ENCODE data around the gene SSTR1.

DNA sequence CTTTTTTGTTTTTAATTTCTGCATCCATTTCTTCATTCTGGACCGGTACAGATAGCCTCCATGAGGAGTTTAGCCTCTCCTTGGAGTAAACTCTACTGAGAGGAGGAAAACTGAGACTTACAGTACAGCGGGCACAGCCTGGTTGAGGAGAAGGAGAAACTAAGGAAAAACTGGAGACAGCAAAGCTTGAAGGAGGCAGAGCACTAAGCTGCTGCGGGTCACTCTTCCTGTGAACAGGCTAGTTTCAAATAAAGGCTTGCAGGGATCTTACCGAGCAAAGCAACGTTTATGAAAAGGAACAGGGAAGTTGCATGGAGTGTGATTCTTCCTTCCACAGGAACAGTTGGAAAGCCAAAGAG, 348 bp upstream of the SSTR1 start:
- no peak for TF ChIP-seq CTCF (IDR thresholded peaks at IDR 0.05; ENCODE audit: insufficient read depth, low read length, poor library complexity, severe bottlenecking)
- no peak for TF ChIP-seq EZH2phosphoT487 (conservative IDR thresholded peaks at IDR 0.05; ENCODE audit: low read length)
